HepG2 (cell line): ENCODE measurements around the gene CEP164. TPM values are rescaled to one million over a fixed set of nuclear protein-coding genes. Genes with fewer than 3 reads are reported as not detected.

ENCODE experiments used
- ASH2L ChIP-seq: fragments of 300-600, 200-600 bp; sonication (generic); IDR thresholded peaks from 2 replicates; pipeline ENCODE4 v1.7.0; 2017; ENCODE audit warnings: low read depth, mild to moderate bottlenecking, moderate library complexity, mixed read lengths, low read length; ENCODE audit not compliant: insufficient read length
- CEBPB ChIP-seq: IDR thresholded peaks from 2 replicates; pipeline ENCODE4 v1.6.1; 2011; ENCODE audit warnings: low read depth, low read length, improper control_type of control experiment, borderline replicate concordance
- CENPX ChIP-seq: sonication (generic); formaldehyde crosslinking; IDR thresholded peaks from 2 replicates; pipeline ENCODE4 v1.9.0; 2021; ENCODE audit warnings: mild to moderate bottlenecking, missing genetic modification reagents, moderate library complexity
- DPF2 ChIP-seq: sonication (generic); formaldehyde crosslinking; IDR thresholded peaks from 2 replicates; pipeline ENCODE4 v1.4.0; 2020; ENCODE audit warnings: mild to moderate bottlenecking, low read depth, missing genetic modification reagents, borderline replicate concordance
- EP300 ChIP-seq, 3 experiments: sonication (generic) in 1 of 3; formaldehyde crosslinking in 1 of 3; IDR thresholded peaks; 2 replicates each; pipeline versions ENCODE4 v1.5.1 to v1.6.1; 2011 to 2020; ENCODE audit warnings: low read depth in 2 of 3, low read length in 2 of 3, borderline replicate concordance in 1 of 3, improper control_type of control experiment in 1 of 3, mild to moderate bottlenecking in 1 of 3, missing genetic modification reagents in 1 of 3, moderate library complexity in 1 of 3
- ERF ChIP-seq: IDR thresholded peaks from 2 replicates; pipeline ENCODE4 v1.6.1; 2018; ENCODE audit warnings: missing biosample characterization, missing genetic modification reagents
- FOXO4 ChIP-seq: sonication (generic); formaldehyde crosslinking; conservative IDR thresholded peaks from 2 replicates; pipeline ENCODE4 v1.8.1; 2023; ENCODE audit warnings: missing genetic modification reagents
- HMGXB4 ChIP-seq, 2 experiments: sonication (generic) in 1 of 2; formaldehyde crosslinking in 1 of 2; IDR thresholded peaks; 2 replicates each; pipeline versions ENCODE4 v1.4.0 to v1.6.1; 2018 to 2020; ENCODE audit warnings: missing genetic modification reagents in 2 of 2, borderline replicate concordance in 1 of 2, low read depth in 1 of 2, mild to moderate bottlenecking in 1 of 2, missing biosample characterization in 1 of 2
- HOXD1 ChIP-seq: sonication (generic); formaldehyde crosslinking; IDR thresholded peaks from 2 replicates; pipeline ENCODE4 v1.5.0; 2020; ENCODE audit warnings: missing genetic modification reagents
- KDM4B ChIP-seq: sonication (generic); formaldehyde crosslinking; IDR thresholded peaks from 2 replicates; pipeline ENCODE4 v1.4.0; 2020; ENCODE audit warnings: missing genetic modification reagents
- MYC ChIP-seq: sonication (generic); formaldehyde crosslinking; IDR thresholded peaks from 2 replicates; pipeline ENCODE4 v1.9.0; 2021; ENCODE audit warnings: missing genetic modification reagents, borderline replicate concordance
- NR2F1 ChIP-seq, 2 experiments: fragments of 450-650 bp in 1 of 2; formaldehyde crosslinking in 1 of 2; IDR thresholded peaks; 2 replicates each; pipeline versions ENCODE4 v1.5.0 to v1.6.1; 2016 to 2020; ENCODE audit warnings: mild to moderate bottlenecking in 1 of 2, missing compliant biosample characterization in 1 of 2, missing genetic modification reagents in 1 of 2, moderate library complexity in 1 of 2
- ZBTB7A ChIP-seq: sonication (generic); formaldehyde crosslinking; IDR thresholded peaks from 2 replicates; pipeline ENCODE4 v1.8.0; 2022; ENCODE audit warnings: mild to moderate bottlenecking, missing genetic modification reagents
- ZMYM2 ChIP-seq: sonication (generic); formaldehyde crosslinking; IDR thresholded peaks from 2 replicates; pipeline ENCODE4 v1.8.0; 2022; ENCODE audit warnings: mild to moderate bottlenecking, missing genetic modification reagents
- ZNF234 ChIP-seq: sonication (generic); formaldehyde crosslinking; conservative IDR thresholded peaks from 2 replicates; pipeline ENCODE4 v1.5.1; 2020; ENCODE audit warnings: mild to moderate bottlenecking, missing genetic modification reagents
- ZNF652 ChIP-seq: IDR thresholded peaks from 2 replicates; pipeline ENCODE4 v1.6.1; 2016; ENCODE audit warnings: low read depth, borderline replicate concordance
- ZNF660 ChIP-seq: sonication (generic); formaldehyde crosslinking; IDR thresholded peaks from 2 replicates; pipeline ENCODE4 v1.5.1; 2020; ENCODE audit warnings: mild to moderate bottlenecking, low read depth, missing genetic modification reagents, borderline replicate concordance
- ZNF7 ChIP-seq: IDR thresholded peaks from 2 replicates; pipeline ENCODE4 v1.6.1; 2016; ENCODE audit warnings: missing biosample characterization, missing genetic modification reagents
- ZNF776 ChIP-seq: sonication (generic); formaldehyde crosslinking; IDR thresholded peaks from 2 replicates; pipeline ENCODE4 v1.4.0; 2020; ENCODE audit warnings: mild to moderate bottlenecking, missing genetic modification reagents
- polyA plus RNA-seq, 8 experiments: library from polyadenylated mRNA; depleted of rRNA in 3 of 8; stranded (reverse) in 7 of 8; unstranded in 1 of 8; fragments of >200 nt; fragmentation: Illumina TruSeq in 4 of 8; extraction: Trizol in 4 of 8; gene quantifications; 2 replicates each; pipeline versions ENCODE4 v1.2.1 to v1.2.3, GENCODE V29; 2011 to 2016; ENCODE audit warnings: low read depth in 4 of 8, missing spikeins in 1 of 8, mixed read lengths in 1 of 8; ENCODE audit not compliant: insufficient read depth in 1 of 8
- total RNA-seq, 5 experiments: library from RNA; depleted of rRNA; stranded (reverse); fragments of >200 nt; fragmentation: Illumina TruSeq; extraction: Trizol; gene quantifications; 2 replicates each; pipeline ENCODE4 v1.2.3, GENCODE V29; 2016; ENCODE audit warnings: low read depth in 1 of 5
- TF ChIP-seq, protein P1 (sequence below): sonication (generic); formaldehyde crosslinking; IDR thresholded peaks from 2 replicates; pipeline ENCODE4 v1.4.0; 2020; ENCODE audit warnings: missing genetic modification reagents, borderline replicate concordance
- TF ChIP-seq, protein P2 (sequence below): sonication (generic); formaldehyde crosslinking; IDR thresholded peaks from 2 replicates; pipeline ENCODE4 v1.4.0; 2020; ENCODE audit warnings: missing genetic modification reagents, low read depth, mild to moderate bottlenecking, borderline replicate concordance

The CEP164 gene
- total and polyA plus RNA-seq, 2 of the 13 experiments (the other 11 are each of a cell fraction or from before 2014, with no cell fraction given), result 11.4 to 15.2 TPM

DNA sequence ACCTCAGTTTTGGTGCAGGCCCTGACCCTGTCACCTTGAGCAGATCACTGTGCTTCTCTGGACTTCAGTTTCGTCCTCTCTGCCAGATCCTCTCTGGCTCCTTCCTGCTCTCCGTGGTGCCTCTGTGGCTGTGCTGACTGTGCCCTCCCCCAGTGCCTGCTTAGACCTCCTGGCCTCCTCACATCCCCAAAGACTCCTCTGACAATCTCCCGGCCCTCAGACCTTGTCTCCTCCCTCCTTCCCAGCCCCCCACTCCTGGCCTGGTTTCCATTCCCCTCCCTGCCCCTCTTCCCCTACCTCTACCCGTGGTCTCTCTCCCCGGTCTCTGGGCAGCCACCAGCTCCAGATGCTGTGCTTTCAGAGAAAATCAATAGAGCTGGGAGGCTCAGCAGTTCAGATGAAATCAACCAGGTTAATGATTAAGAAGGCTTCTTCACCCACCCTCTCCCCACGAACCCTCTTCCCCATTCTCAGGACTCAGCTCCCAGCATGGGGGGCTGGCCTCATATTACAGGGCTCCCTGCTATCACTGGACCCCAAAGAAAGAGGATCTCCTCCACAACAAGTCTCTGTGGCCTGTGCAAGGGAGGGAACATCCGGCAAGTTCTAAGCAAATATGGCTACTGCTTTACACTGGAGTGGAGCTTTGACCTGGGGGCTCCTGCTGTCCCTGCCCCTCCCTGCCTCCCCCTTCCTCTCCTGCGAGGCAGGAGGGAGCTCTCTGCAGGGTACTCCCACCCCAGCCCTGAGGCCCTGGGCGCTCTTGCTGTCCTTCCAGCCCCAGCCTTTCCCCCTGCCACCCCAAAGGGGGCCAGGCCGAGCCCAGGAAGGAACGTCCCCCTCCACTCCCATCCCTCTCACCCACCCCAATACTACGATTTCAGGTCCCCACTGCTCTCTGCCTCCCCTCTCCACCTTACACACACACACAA is 28.0 kb upstream of the CEP164 start (continued):
- TF ChIP-seq FOXO4 (CRISPR knock-in tag), result no peak
- no peak for TF ChIP-seq ZMYM2 (CRISPR knock-in tag)
- TF ChIP-seq, protein P1, sequence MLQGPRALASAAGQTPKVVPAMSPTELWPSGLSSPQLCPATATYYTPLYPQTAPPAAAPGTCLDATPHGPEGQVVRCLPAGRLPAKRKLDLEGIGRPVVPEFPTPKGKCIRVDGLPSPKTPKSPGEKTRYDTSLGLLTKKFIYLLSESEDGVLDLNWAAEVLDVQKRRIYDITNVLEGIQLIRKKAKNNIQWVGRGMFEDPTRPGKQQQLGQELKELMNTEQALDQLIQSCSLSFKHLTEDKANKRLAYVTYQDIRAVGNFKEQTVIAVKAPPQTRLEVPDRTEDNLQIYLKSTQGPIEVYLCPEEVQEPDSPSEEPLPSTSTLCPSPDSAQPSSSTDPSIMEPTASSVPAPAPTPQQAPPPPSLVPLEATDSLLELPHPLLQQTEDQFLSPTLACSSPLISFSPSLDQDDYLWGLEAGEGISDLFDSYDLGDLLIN, result no peak
- TF ChIP-seq KDM4B (CRISPR knock-in tag), result no peak
- TF ChIP-seq, protein P2, sequence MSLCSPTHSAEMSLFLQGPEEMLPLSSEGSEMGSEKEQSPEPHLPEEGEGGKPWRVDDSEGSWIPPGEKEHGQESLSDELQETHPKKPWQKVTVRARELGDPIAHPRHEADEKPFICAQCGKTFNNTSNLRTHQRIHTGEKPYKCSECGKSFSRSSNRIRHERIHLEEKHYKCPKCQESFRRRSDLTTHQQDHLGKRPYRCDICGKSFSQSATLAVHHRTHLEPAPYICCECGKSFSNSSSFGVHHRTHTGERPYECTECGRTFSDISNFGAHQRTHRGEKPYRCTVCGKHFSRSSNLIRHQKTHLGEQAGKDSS (CRISPR knock-in tag), result no peak
- peak; percentile 45; the same call in 1 of the 2 replicates for TF ChIP-seq MYC (CRISPR knock-in tag)
- peak; percentile 86 for TF ChIP-seq ZBTB7A
- TF ChIP-seq ZNF660 (CRISPR knock-in tag), result no peak
- peak; percentile 25; the same call in 1 of the 2 replicates for TF ChIP-seq ZNF652 (CRISPR knock-in tag)
- TF ChIP-seq ZNF234 (CRISPR knock-in tag), result no peak
- peak in 1 of 2 experiments; percentile 29; a peak in 1 of 4 replicates for TF ChIP-seq EP300 (IDR thresholded peaks at IDR 0.05; ENCODE audit: low read depth in 2 of 2, low read length in 2 of 2)
- no peak for TF ChIP-seq EP300 (CRISPR knock-in tag; IDR thresholded peaks at IDR 0.05; ENCODE audit: borderline replicate concordance)
- peak; percentile 55 for TF ChIP-seq ERF (CRISPR knock-in tag)
- TF ChIP-seq CEBPB, result no peak
- TF ChIP-seq ZNF776, result 0 out of 2 replicates have a peak, but pooled peaks have one; percentile 44
- TF ChIP-seq CENPX (CRISPR knock-in tag), result no peak
- no peak for TF ChIP-seq NR2F1 (CRISPR knock-in tag; IDR thresholded peaks at IDR 0.05)
- no peak for TF ChIP-seq ZNF7
- peak; percentile 27 to 51; a peak in 2 of 4 replicates for TF ChIP-seq HMGXB4 (CRISPR knock-in tag; IDR thresholded peaks at IDR 0.05; ENCODE audit: borderline replicate concordance in 1 of 2, low read depth in 1 of 2)
- TF ChIP-seq ASH2L, result peak; percentile 85
- TF ChIP-seq HOXD1, result 0 out of 2 replicates have a peak, but pooled peaks have one; percentile 55
- TF ChIP-seq DPF2 (CRISPR knock-in tag), result peak; percentile 59
